Brain microvascular endothelial cell (primary cell): Measurements from ENCODE around the gene BRMS1L.

Experiments
- DNase-seq: peaks from one replicate; pipeline ENCODE4 v3.0.0-alpha.2; 2020
- H3K27ac ChIP-seq: fragments of 250-450 bp; sonication (Bioruptor Pico); 2 replicates; pipeline ENCODE4 v1.5.1; 2020; ENCODE audit warnings: mild to moderate bottlenecking, moderate library complexity
- H3K27me3 ChIP-seq: fragments of 250-450 bp; sonication (Bioruptor Pico); replicated peaks from 2 replicates; pipeline ENCODE4 v1.5.1; 2020; ENCODE audit warnings: mild to moderate bottlenecking
- H3K36me3 ChIP-seq: fragments of 250-450 bp; sonication (Bioruptor Pico); replicated peaks from 2 replicates; pipeline ENCODE4 v1.5.1; 2020; ENCODE audit warnings: mild to moderate bottlenecking
- H3K4me3 ChIP-seq: 2 replicates; pipeline ENCODE4 v1.5.1; 2011; ENCODE audit warnings: low read depth, mild to moderate bottlenecking, control low read depth, low read length, moderate library complexity
- CTCF ChIP-seq: IDR thresholded peaks from 2 replicates; pipeline ENCODE4 v1.5.1; 2011; ENCODE audit warnings: low read depth, mild to moderate bottlenecking, moderate library complexity, low read length, control low read depth, inconsistent platforms; ENCODE audit errors: missing control alignments
- in situ Hi-C: cut with HindIII; loops from 2 replicates; pipeline ENCODE4 v1.10.0; 2017; ENCODE audit warnings: low sequenced_read_pairs, low pct_ligation_motif_present

BRMS1L gene

GRCh38 chr14:35879654-35880249 lies 53.6 kb downstream of the BRMS1L start:
- peak overlapping the region; percentile 75 for H3K27ac ChIP-seq
- H3K36me3 ChIP-seq = no peaks in the 10 kb centered on the region
- no peaks in the 10 kb centered on the region for H3K27me3 ChIP-seq
- H3K4me3 ChIP-seq = no peak overlapping the region
- in situ Hi-C loops = no loop called here
- TF ChIP-seq CTCF = peak; percentile 46
- DNase-seq = peak; percentile 5

GRCh38 chr14:35881280-35881679 lies 55.1 kb downstream of the BRMS1L start:
- no peak overlapping the region for H3K4me3 ChIP-seq
- H3K27ac ChIP-seq = no peak overlapping the region
- H3K27me3 ChIP-seq = no peaks in the 10 kb centered on the region
- no peak for TF ChIP-seq CTCF
- in situ Hi-C loops = no loop called here
- no peak for DNase-seq
- H3K36me3 ChIP-seq = no peaks in the 10 kb centered on the region

GRCh38 chr14:35883677-35884293 lies 57.6 kb downstream of the BRMS1L start:
- H3K36me3 ChIP-seq = no peaks in the 10 kb centered on the region
- H3K27me3 ChIP-seq = no peaks in the 10 kb centered on the region
- peak; percentile 18 for DNase-seq
- no peak overlapping the region for H3K4me3 ChIP-seq
- no peak overlapping the region for H3K27ac ChIP-seq
- in situ Hi-C loops = no loop called here
- TF ChIP-seq CTCF = peak; percentile 77

GRCh38 chr14:35890308-35890707 lies 64.2 kb downstream of the BRMS1L start:
- no peak overlapping the region for H3K27ac ChIP-seq
- H3K4me3 ChIP-seq = no peak overlapping the region
- H3K27me3 ChIP-seq = no peaks in the 10 kb centered on the region
- TF ChIP-seq CTCF = no peak
- no peak for DNase-seq
- in situ Hi-C loops = no loop called here
- H3K36me3 ChIP-seq = no peaks in the 10 kb centered on the region

- Histone ChIP-seq H3K4me3 (no peak overlapping the region), H3K27ac (no peak overlapping the region), H3K36me3 (no peaks in the 10 kb centered on the region), H3K27me3 (no peaks in the 10 kb centered on the region)
- in situ Hi-C loops = no loop called here
- DNase-seq = no peak
- TF ChIP-seq CTCF = no peak
Measured at GRCh38 chr14:35895256-35895655, 69.1 kb downstream of the BRMS1L start.
